ACC112 (cell line): Measurements from ENCODE around the gene UPP1.
"Not testable (repeated sequence)": the region's sequence is repeated elsewhere in the genome, so short reads cannot be mapped to it uniquely, and the experiment has no call there.

Experiments used
- H2AFZ ChIP-seq: fragments of 200-600 bp; sonication (generic); one replicate; pipeline ENCODE4 v1.6.0; 2017; ENCODE audit warnings: antibody characterized with exemption, low read length; ENCODE audit not compliant: unreplicated experiment
- H3K27ac ChIP-seq: fragments of 200-600 bp; sonication (generic); 2 replicates; pipeline ENCODE4 v1.5.1; 2014; ENCODE audit warnings: low read depth, mild to moderate bottlenecking, antibody characterized with exemption, low read length, moderate library complexity
- H3K27me3 ChIP-seq: fragments of 200-600 bp; sonication (generic); 2 replicates; pipeline ENCODE4 v1.6.1; 2014; ENCODE audit warnings: mild to moderate bottlenecking, antibody characterized with exemption, low read length, moderate library complexity, mixed read lengths; ENCODE audit not compliant: insufficient read depth
- H3K36me3 ChIP-seq: fragments of 200-600 bp; sonication (generic); 2 replicates; pipeline ENCODE4 v1.6.1; 2016; ENCODE audit warnings: mild to moderate bottlenecking, antibody characterized with exemption, low read length, moderate library complexity, mixed read lengths; ENCODE audit not compliant: insufficient read depth
- H3K4me1 ChIP-seq: fragments of 200-600 bp; sonication (generic); one replicate; pipeline ENCODE4 v1.6.1; 2016; ENCODE audit warnings: low read length, mixed read lengths; ENCODE audit not compliant: insufficient read depth, unreplicated experiment, control insufficient read depth
- H3K4me3 ChIP-seq: fragments of 200-600 bp; sonication (generic); 2 replicates; pipeline ENCODE4 v1.5.1; 2014; ENCODE audit warnings: mild to moderate bottlenecking, low read depth, low read length
- H3K79me2 ChIP-seq: fragments of 200-600 bp; sonication (generic); one replicate; pipeline ENCODE4 v1.6.0; 2016; ENCODE audit warnings: low read length; ENCODE audit not compliant: control insufficient read depth, unreplicated experiment, insufficient read depth

Gene UPP1

GRCh38 chr7:48111596-48111995, 22.5 kb downstream of the UPP1 start:
- H3K27me3 ChIP-seq: no peaks in the 10 kb centered on the region
- H3K27ac ChIP-seq: no peak overlapping the region
- peaks cover 4% of the 10 kb centered on the region for H3K36me3 ChIP-seq
- H3K4me3 ChIP-seq: no peak overlapping the region
- H2AFZ ChIP-seq: no peak overlapping the region
- H3K79me2 ChIP-seq: no peaks in the 10 kb centered on the region
- H3K4me1 ChIP-seq: peaks cover 12% of the 10 kb centered on the region

- H2AFZ ChIP-seq: no peak overlapping the region
- H3K27ac ChIP-seq: no peak overlapping the region
- H3K27me3 ChIP-seq: no peaks in the 10 kb centered on the region
- H3K4me1 ChIP-seq: peaks cover 12% of the 10 kb centered on the region
- H3K79me2 ChIP-seq: no peaks in the 10 kb centered on the region
- H3K36me3 ChIP-seq: peaks cover 4% of the 10 kb centered on the region
- no peak overlapping the region for H3K4me3 ChIP-seq
These were observed 23.5 kb downstream of the UPP1 start for GRCh38 chr7:48112401-48113165.

GRCh38 chr7:48113275-48113674, 24.2 kb downstream of the UPP1 start:
- Histone ChIP-seq H3K4me1 (peaks cover 12% of the 10 kb centered on the region), H3K79me2 (no peaks in the 10 kb centered on the region), H2AFZ (no peak overlapping the region), H3K27ac (no peak overlapping the region), H3K4me3 (no peak overlapping the region), H3K27me3 (no peaks in the 10 kb centered on the region), H3K36me3 (peaks cover 3% of the 10 kb centered on the region)

GRCh38 chr7:48114115-48114514, 25.1 kb downstream of the UPP1 start:
- Histone ChIP-seq H2AFZ (no peak overlapping the region), H3K4me1 (peaks cover 12% of the 10 kb centered on the region), H3K4me3 (no peak overlapping the region), H3K27me3 (no peaks in the 10 kb centered on the region), H3K79me2 (no peaks in the 10 kb centered on the region), H3K27ac (no peak overlapping the region), H3K36me3 (no peaks in the 10 kb centered on the region)

GRCh38 chr7:48114589-48114988, 25.5 kb downstream of the UPP1 start:
- peaks cover 12% of the 10 kb centered on the region for H3K4me1 ChIP-seq
- H3K27me3 ChIP-seq: no peaks in the 10 kb centered on the region
- H3K4me3 ChIP-seq: no peak overlapping the region
- H3K27ac ChIP-seq: no peak overlapping the region
- no peaks in the 10 kb centered on the region for H3K36me3 ChIP-seq
- no peaks in the 10 kb centered on the region for H3K79me2 ChIP-seq
- no peak overlapping the region for H2AFZ ChIP-seq

- Histone ChIP-seq H3K27me3 (no peaks in the 10 kb centered on the region), H2AFZ (no peak overlapping the region), H3K27ac (no peak overlapping the region), H3K4me3 (no peak overlapping the region), H3K36me3 (no peaks in the 10 kb centered on the region), H3K79me2 (no peaks in the 10 kb centered on the region), H3K4me1 (peaks cover 12% of the 10 kb centered on the region)
These were observed 27.0 kb downstream of the UPP1 start for GRCh38 chr7:48116043-48116442.

- no peaks in the 10 kb centered on the region for H3K4me1 ChIP-seq
- no peak overlapping the region for H3K27ac ChIP-seq
- no peak overlapping the region for H2AFZ ChIP-seq
- no peak overlapping the region for H3K4me3 ChIP-seq
- no peaks in the 10 kb centered on the region for H3K27me3 ChIP-seq
- no peaks in the 10 kb centered on the region for H3K79me2 ChIP-seq
- H3K36me3 ChIP-seq: no peaks in the 10 kb centered on the region
These were observed 29.0 kb downstream of the UPP1 start for GRCh38 chr7:48118041-48118440.

- H3K27ac ChIP-seq, H3K36me3 ChIP-seq, H3K79me2 ChIP-seq, H3K4me3 ChIP-seq, H3K27me3 ChIP-seq, H3K4me1 ChIP-seq, H2AFZ ChIP-seq: not testable (repeated sequence)
These were observed 31.5 kb downstream of the UPP1 start for GRCh38 chr7:48120536-48120935.

- Histone ChIP-seq H3K4me1 (no peaks in the 10 kb centered on the region), H3K36me3 (no peaks in the 10 kb centered on the region), H3K27ac (no peak overlapping the region)
These were observed 37.0 kb downstream of the UPP1 start for GRCh38 chr7:48126037-48126436.

GRCh38 chr7:48130658-48131108, 41.6 kb downstream of the UPP1 start:
- Histone ChIP-seq H3K4me1 (no peaks in the 10 kb centered on the region), H3K36me3 (no peaks in the 10 kb centered on the region), H3K79me2 (no peaks in the 10 kb centered on the region), H3K27me3 (no peaks in the 10 kb centered on the region), H2AFZ (no peak overlapping the region), H3K4me3 (no peak overlapping the region), H3K27ac (no peak overlapping the region)

More at GRCh38 chr7:48126037-48126436, 37.0 kb downstream of the UPP1 start:
- H3K79me2 ChIP-seq: no peaks in the 10 kb centered on the region
- H3K4me3 ChIP-seq: no peak overlapping the region
- H3K27me3 ChIP-seq: no peaks in the 10 kb centered on the region
- H2AFZ ChIP-seq: no peak overlapping the region

- Histone ChIP-seq H3K4me3 (no peak overlapping the region), H3K4me1 (no peaks in the 10 kb centered on the region), H3K36me3 (no peaks in the 10 kb centered on the region), H3K79me2 (no peaks in the 10 kb centered on the region), H3K27me3 (no peaks in the 10 kb centered on the region), H3K27ac (no peak overlapping the region), H2AFZ (no peak overlapping the region)
These were observed 43.7 kb downstream of the UPP1 start for GRCh38 chr7:48132792-48133191.
